GM23338 (cell line): Measurements from ENCODE around the gene CTNNA3. TPM values are rescaled to one million over a fixed set of nuclear protein-coding genes. Genes with fewer than 3 reads are reported as not detected.
A peak's percentile ranks its signal among the peaks of the same experiment; 100 is the strongest.

ENCODE experiments used
- ATAC-seq: fragments of 200-7000 bp; cut with Tn5 transposase; 3 replicates; pipeline ENCODE4 v1.9.1; 2020
- DNase-seq: peaks from one replicate; pipeline ENCODE4 v3.0.0-alpha.2; 2015; ENCODE audit warnings: low spot score
- H2AFZ ChIP-seq: fragments of 200-600 bp; sonication (generic); 2 replicates; pipeline ENCODE4 v1.8.0; 2016; ENCODE audit warnings: antibody characterized with exemption, mild to moderate bottlenecking, moderate library complexity
- H3F3A ChIP-seq: fragments of 200-600 bp; sonication (generic); replicated peaks from 2 replicates; pipeline ENCODE4 v1.8.0; 2017; ENCODE audit warnings: antibody characterized with exemption, mixed run types, low read depth
- H3K27ac ChIP-seq: fragments of 200-600 bp; sonication (generic); 2 replicates; pipeline ENCODE4 v1.6.1; 2016; ENCODE audit warnings: low read depth
- H3K27me3 ChIP-seq: fragments of 200-600 bp; sonication (generic); 2 replicates; pipeline ENCODE4 v1.8.0; 2016; ENCODE audit warnings: mild to moderate bottlenecking, mixed run types, moderate library complexity; ENCODE audit not compliant: insufficient read depth
- H3K36me3 ChIP-seq: fragments of 200-600 bp; sonication (generic); 2 replicates; pipeline ENCODE4 v1.8.0; 2016; ENCODE audit warnings: mild to moderate bottlenecking; ENCODE audit not compliant: insufficient read depth
- H3K4me1 ChIP-seq: fragments of 200-600 bp; sonication (generic); 2 replicates; pipeline ENCODE4 v1.8.0; 2016; ENCODE audit warnings: mild to moderate bottlenecking, moderate library complexity; ENCODE audit not compliant: insufficient read depth
- H3K4me2 ChIP-seq: fragments of 200-600 bp; sonication (generic); 2 replicates; pipeline ENCODE4 v1.7.1; 2017; ENCODE audit warnings: mixed run types
- H3K4me3 ChIP-seq: fragments of 200-600 bp; sonication (generic); 2 replicates; pipeline ENCODE4 v1.6.1; 2016; ENCODE audit warnings: mixed run types
- H3K79me2 ChIP-seq: fragments of 200-600 bp; sonication (generic); replicated peaks from 2 replicates; pipeline ENCODE4 v1.8.0; 2017; ENCODE audit warnings: mild to moderate bottlenecking; ENCODE audit not compliant: insufficient read depth
- H3K9me2 ChIP-seq: fragments of 200-600 bp; sonication (generic); 2 replicates; pipeline ENCODE4 v1.8.0; 2017; ENCODE audit not compliant: insufficient read depth
- H4K20me1 ChIP-seq: fragments of 200-600 bp; sonication (generic); replicated peaks from 2 replicates; pipeline ENCODE4 v1.8.0; 2017; ENCODE audit warnings: mild to moderate bottlenecking; ENCODE audit not compliant: insufficient read depth
- H3K27ac Mint-ChIP-seq: 2 replicates; pipeline ENCODE4 v1.8.0; 2020; ENCODE audit warnings: inconsistent platforms, mild to moderate bottlenecking, moderate library complexity, mixed read lengths
- H3K27me3 Mint-ChIP-seq: 3 replicates; pipeline ENCODE4 v1.8.0; 2022; ENCODE audit warnings: low read depth, mild to moderate bottlenecking, moderate library complexity, mixed read lengths, inconsistent platforms; ENCODE audit not compliant: insufficient read depth, poor library complexity
- H3K36me3 Mint-ChIP-seq: 3 replicates; pipeline ENCODE4 v1.8.0; 2021; ENCODE audit warnings: low read depth, mild to moderate bottlenecking, inconsistent platforms, moderate library complexity, mixed read lengths
- H3K4me1 Mint-ChIP-seq: 3 replicates; pipeline ENCODE4 v1.8.0; 2020; ENCODE audit warnings: mild to moderate bottlenecking, inconsistent platforms, mixed read lengths
- H3K4me3 Mint-ChIP-seq: 3 replicates; pipeline ENCODE4 v1.8.0; 2021; ENCODE audit warnings: moderate library complexity, mild to moderate bottlenecking, inconsistent platforms, mixed read lengths
- H3K9me3 Mint-ChIP-seq: 3 replicates; pipeline ENCODE4 v1.8.0; 2020; ENCODE audit warnings: moderate library complexity, mild to moderate bottlenecking, inconsistent platforms, mixed read lengths
- CREB1 ChIP-seq: fragments of 250-450 bp; sonication (Bioruptor Pico); IDR thresholded peaks from 2 replicates; pipeline ENCODE4 v1.5.0; 2020; ENCODE audit warnings: low read depth, mild to moderate bottlenecking, moderate library complexity
- ETS1 ChIP-seq: IDR thresholded peaks from 2 replicates; pipeline ENCODE4 v1.6.1; 2016; ENCODE audit warnings: antibody characterized with exemption
- EZH2 ChIP-seq: fragments of 200-600 bp; sonication (generic); IDR thresholded peaks from one replicate; pipeline ENCODE4 v1.8.0; 2017; ENCODE audit warnings: antibody characterized with exemption, mild to moderate bottlenecking, low read depth; ENCODE audit not compliant: unreplicated experiment
- EZH2phosphoT487 ChIP-seq: fragments of 200-600 bp; sonication (generic); IDR thresholded peaks from one replicate; pipeline ENCODE4 v1.8.1; 2018; ENCODE audit warnings: antibody characterized with exemption; ENCODE audit not compliant: unreplicated experiment
- JUNB ChIP-seq: IDR thresholded peaks from one replicate; pipeline ENCODE4 v1.6.1; 2016; ENCODE audit warnings: antibody characterized with exemption; ENCODE audit not compliant: unreplicated experiment
- NANOG ChIP-seq: IDR thresholded peaks from 2 replicates; pipeline ENCODE4 v1.6.1; 2016; ENCODE audit warnings: antibody characterized with exemption, borderline replicate concordance
- POLR2AphosphoS5 ChIP-seq: IDR thresholded peaks from 2 replicates; pipeline ENCODE4 v1.6.1; 2016; ENCODE audit warnings: antibody characterized with exemption, low read depth
- ZNF114 ChIP-seq: fragments of 250-450 bp; sonication (Bioruptor Pico); IDR thresholded peaks from 2 replicates; pipeline ENCODE4 v1.5.0; 2020; ENCODE audit warnings: mild to moderate bottlenecking, moderate library complexity
- ZNF462 ChIP-seq: fragments of 250-450 bp; sonication (Bioruptor Pico); IDR thresholded peaks from 2 replicates; pipeline ENCODE4 v1.5.0; 2020; ENCODE audit warnings: mild to moderate bottlenecking, moderate library complexity
- polyA plus RNA-seq: library from polyadenylated mRNA; unstranded; fragments of >200 nt; fragmentation: Nextera tagmentation; extraction: Ambion mirVana; gene quantifications from 2 replicates; pipeline ENCODE4 v1.2.1, GENCODE V29; 2016
- total RNA-seq: library from RNA; depleted of rRNA; stranded (reverse); fragments of >200 nt; shearing (Covaris generic); gene quantifications from 2 replicates; pipeline ENCODE4 v1.2.3, GENCODE V29; 2014
- TF ChIP-seq, protein P1 (sequence below), 2 experiments: fragments of 200-600 bp in 1 of 2; sonication (generic) in 1 of 2; conservative IDR thresholded peaks; 2 replicates each; pipeline versions ENCODE4 v1.5.1 to v1.6.1; 2016 to 2017; ENCODE audit warnings: antibody characterized with exemption in 2 of 2, low read depth in 2 of 2, mild to moderate bottlenecking in 2 of 2, moderate library complexity in 1 of 2

Gene CTNNA3
- total and polyA plus RNA-seq, 2 experiments from 2014 or later, result 0.71 to 3.3 TPM

DNA sequence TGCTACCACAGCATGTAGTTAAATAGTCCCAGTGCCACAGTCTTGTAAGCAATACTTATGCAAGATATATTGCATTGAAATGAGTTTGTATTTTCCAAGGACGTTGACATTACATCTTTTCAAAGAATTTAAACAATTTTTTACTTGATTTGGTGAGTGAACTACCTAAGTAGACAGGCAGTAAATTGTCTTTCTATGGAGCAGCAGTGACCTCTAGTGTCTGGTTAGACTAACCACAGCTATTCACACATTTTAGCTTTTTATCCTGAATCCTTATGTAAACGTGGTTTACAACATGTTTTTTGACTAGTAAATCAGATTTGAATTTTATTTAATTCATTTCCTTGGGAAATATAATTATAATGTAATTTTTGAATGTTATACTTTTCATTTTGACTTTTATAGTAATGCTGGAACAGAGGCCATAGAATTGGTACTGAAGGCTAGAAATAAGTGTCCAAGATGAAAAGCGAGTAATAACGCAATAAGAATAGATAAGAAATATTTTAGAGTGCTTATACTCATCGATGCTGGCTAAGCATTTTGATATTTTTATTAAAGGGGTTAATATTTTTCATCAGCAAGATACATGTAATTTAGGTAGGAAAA lies 764.6 kb downstream of the CTNNA3 start:
- no peaks in the 10 kb centered on the region for H3F3A ChIP-seq
- Mint-ChIP-seq H3K27me3 (peaks cover 18% of the 10 kb centered on the region), H3K27ac (peak overlapping the region; percentile 76), H3K9me3 (no peaks in the 10 kb centered on the region), H3K4me3 (no peak overlapping the region), H3K4me1 (peaks cover 38% of the 10 kb centered on the region), H3K36me3 (no peaks in the 10 kb centered on the region)
- peak; percentile 38 for ATAC-seq
- no peak overlapping the region for H2AFZ ChIP-seq
- no peak overlapping the region for H3K4me2 ChIP-seq
- no peaks in the 10 kb centered on the region for H4K20me1 ChIP-seq
- TF ChIP-seq NANOG, result no peak
- no peak for TF ChIP-seq ETS1
- TF ChIP-seq JUNB, result no peak
- TF ChIP-seq, protein P1, sequence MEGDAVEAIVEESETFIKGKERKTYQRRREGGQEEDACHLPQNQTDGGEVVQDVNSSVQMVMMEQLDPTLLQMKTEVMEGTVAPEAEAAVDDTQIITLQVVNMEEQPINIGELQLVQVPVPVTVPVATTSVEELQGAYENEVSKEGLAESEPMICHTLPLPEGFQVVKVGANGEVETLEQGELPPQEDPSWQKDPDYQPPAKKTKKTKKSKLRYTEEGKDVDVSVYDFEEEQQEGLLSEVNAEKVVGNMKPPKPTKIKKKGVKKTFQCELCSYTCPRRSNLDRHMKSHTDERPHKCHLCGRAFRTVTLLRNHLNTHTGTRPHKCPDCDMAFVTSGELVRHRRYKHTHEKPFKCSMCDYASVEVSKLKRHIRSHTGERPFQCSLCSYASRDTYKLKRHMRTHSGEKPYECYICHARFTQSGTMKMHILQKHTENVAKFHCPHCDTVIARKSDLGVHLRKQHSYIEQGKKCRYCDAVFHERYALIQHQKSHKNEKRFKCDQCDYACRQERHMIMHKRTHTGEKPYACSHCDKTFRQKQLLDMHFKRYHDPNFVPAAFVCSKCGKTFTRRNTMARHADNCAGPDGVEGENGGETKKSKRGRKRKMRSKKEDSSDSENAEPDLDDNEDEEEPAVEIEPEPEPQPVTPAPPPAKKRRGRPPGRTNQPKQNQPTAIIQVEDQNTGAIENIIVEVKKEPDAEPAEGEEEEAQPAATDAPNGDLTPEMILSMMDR (conservative IDR thresholded peaks at IDR 0.05; ENCODE audit: low read depth in 2 of 2), result peak; percentile 84 to 98
- TF ChIP-seq CREB1, result no peak
- TF ChIP-seq ZNF114 (CRISPR knock-in tag), result no peak
- H3K27me3 ChIP-seq, result peaks cover 35% of the 10 kb centered on the region
- H3K9me2 ChIP-seq, result no peaks in the 10 kb centered on the region
- no peaks in the 10 kb centered on the region for H3K36me3 ChIP-seq
- peaks cover 29% of the 10 kb centered on the region for H3K4me1 ChIP-seq
- no peak overlapping the region for H3K4me3 ChIP-seq
- no peaks in the 10 kb centered on the region for H3K79me2 ChIP-seq
- peak; percentile 73 for DNase-seq
- H3K27ac ChIP-seq, result no peak overlapping the region

DNA sequence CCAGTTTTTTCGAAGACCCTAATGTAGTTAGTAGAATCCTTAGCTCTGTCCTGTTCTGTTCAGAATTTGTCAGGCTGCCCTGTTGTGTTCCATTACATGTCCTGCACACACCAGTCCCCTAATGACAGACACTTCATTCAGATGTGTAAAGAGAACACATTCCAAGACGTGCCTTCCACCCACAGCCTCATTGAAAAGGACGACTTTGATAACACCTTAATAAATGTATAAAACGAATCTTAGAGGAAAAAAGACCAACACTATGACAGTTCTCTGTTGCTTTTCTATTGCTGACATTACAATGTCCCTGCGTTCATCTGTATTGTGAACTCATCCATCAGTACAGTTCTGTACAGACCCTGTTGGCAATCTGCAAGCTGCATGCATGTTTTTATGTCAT lies 766.6 kb downstream of the CTNNA3 start:
- ATAC-seq (no peak), DNase-seq (no peak)
- Mint-ChIP-seq H3K4me3 (peak overlapping the region; percentile 75; the same call in 1 of the 3 replicates), H3K9me3 (no peaks in the 10 kb centered on the region), H3K36me3 (no peaks in the 10 kb centered on the region), H3K27me3 (peaks cover 21% of the 10 kb centered on the region), H3K27ac (no peak overlapping the region), H3K4me1 (peaks cover 46% of the 10 kb centered on the region)
- Histone ChIP-seq H3K36me3 (no peaks in the 10 kb centered on the region), H2AFZ (no peak overlapping the region), H3K79me2 (no peaks in the 10 kb centered on the region), H3K4me2 (peak overlapping the region; percentile 73; the same call in 1 of the 2 replicates), H3K27ac (no peak overlapping the region), H3K4me3 (no peak overlapping the region), H3K9me2 (no peaks in the 10 kb centered on the region), H3K4me1 (peaks cover 33% of the 10 kb centered on the region), H4K20me1 (no peaks in the 10 kb centered on the region), H3K27me3 (peaks cover 36% of the 10 kb centered on the region), H3F3A (no peaks in the 10 kb centered on the region)
- no peak for TF ChIP-seq ZNF114 (CRISPR knock-in tag)
- TF ChIP-seq POLR2AphosphoS5, result no peak
- no peak for TF ChIP-seq CREB1
- TF ChIP-seq, protein P1 (conservative IDR thresholded peaks at IDR 0.05; ENCODE audit: low read depth in 2 of 2), result no peak
- no peak for TF ChIP-seq ZNF462 (CRISPR knock-in tag)
- no peak for TF ChIP-seq EZH2phosphoT487
- no peak for TF ChIP-seq EZH2
